GM10266 (cell line): ENCODE data around the gene SOX2.

Experiments
- DNase-seq: peaks from one replicate; pipeline ENCODE4 v3.0.0; 2012; ENCODE audit errors: extremely low spot score
- CTCF ChIP-seq: IDR thresholded peaks from 2 replicates; pipeline ENCODE4 v1.5.1; 2012; ENCODE audit warnings: mild to moderate bottlenecking, low read depth; ENCODE audit not compliant: control insufficient read depth, insufficient read depth; ENCODE audit errors: missing control alignments

The SOX2 gene

GRCh38 chr3:181711325-181712135 is at the start of gene SOX2:
SOX2 (plus strand) TSS chr3:181711925; CDS start chr3:181712361, 436 bp downstream.
- DNase-seq = peak; percentile 84
- TF ChIP-seq CTCF = no peak

GRCh38 chr3:181683563-181683962 is 28.2 kb upstream of the SOX2 start:
- TF ChIP-seq CTCF = no peak
- DNase-seq = no peak

- TF ChIP-seq CTCF = no peak
- DNase-seq = no peak
These were observed 24.5 kb upstream of the SOX2 start for GRCh38 chr3:181687190-181687589.

- no peak for DNase-seq
- TF ChIP-seq CTCF = no peak
These were observed 24.0 kb upstream of the SOX2 start for GRCh38 chr3:181687731-181688130.

GRCh38 chr3:181689546-181689945 is 22.2 kb upstream of the SOX2 start:
- TF ChIP-seq CTCF = no peak

GRCh38 chr3:181690769-181691168 is 21.0 kb upstream of the SOX2 start:
- TF ChIP-seq CTCF = no peak
- DNase-seq = no peak

More at GRCh38 chr3:181689546-181689945, 22.2 kb upstream of the SOX2 start:
- no peak for DNase-seq

- TF ChIP-seq CTCF = no peak
- DNase-seq = peak; percentile 4
These were observed 19.8 kb upstream of the SOX2 start for GRCh38 chr3:181691901-181692300.
